ENCODE data around the gene TPRG1L.

GRCh38 chr1:3600354-3600753 is 24.5 kb upstream of the TPRG1L start:
- TF ChIP-seq POLR2A (IDR thresholded peaks at IDR 0.05) (no peak), CTCF (IDR thresholded peaks at IDR 0.05) (no peak)

All from body of pancreas (tissue), 4 donors.